ENCODE data around the gene EIF5B. TPM values are rescaled to one million over a fixed set of nuclear protein-coding genes. Genes with fewer than 3 reads are reported as not detected.

EIF5B gene
- total and polyA plus RNA-seq, 2 of the 8 experiments (the other 6 are each of a cell fraction or from before 2014, with no cell fraction given): 10.7 to 64.5 TPM

GRCh38 chr2:99395589-99396130 is 58.5 kb downstream of the EIF5B start:
- ChIA-PET CTCF (ENCODE audit: partially characterized antibody) (interaction anchor here (0.7 kb wide), 1 partner anchor 9 kb away, joined by 3 read pairs; no protein-coding TSS in a partner anchor), POLR2A (ENCODE audit: partially characterized antibody) (interaction anchor here (1.0 kb wide), 1 partner anchor 22 kb away, joined by 3 read pairs; no protein-coding TSS in a partner anchor)
- Histone ChIP-seq H3K18ac (ENCODE audit: extremely low read depth, low read length) (no peak overlapping the region), H3K23me2 (ENCODE audit: low read depth, low read length) (no peaks in the 10 kb centered on the region), H2BK120ac (replicated peaks; ENCODE audit: low read depth, low read length) (no peak overlapping the region), H2AK5ac (ENCODE audit: low read depth, low read length) (no peak overlapping the region), H4K5ac (ENCODE audit: insufficient read length, low read depth, low read length) (no peak overlapping the region), H4K91ac (replicated peaks; ENCODE audit: insufficient read length, low read length) (no peak overlapping the region), H3K27me3 (replicated peaks in 1 of 4; ENCODE audit: control insufficient read depth in 3 of 4, extremely low read depth in 1 of 4, insufficient read depth in 3 of 4, low read length in 3 of 4) (no peaks in the 10 kb centered on the region), H2BK5ac (ENCODE audit: low read depth, low read length) (no peak overlapping the region), H3K4me3 (ENCODE audit: extremely low read depth in 1 of 4, insufficient read depth in 2 of 4, low read depth in 3 of 4, low read length in 4 of 4) (no peak overlapping the region), H2BK20ac (ENCODE audit: low read length) (no peak overlapping the region), H3K23ac (ENCODE audit: insufficient read length) (no peak overlapping the region), H2AFZ (ENCODE audit: low read length) (no peak overlapping the region), H4K8ac (ENCODE audit: extremely low read depth, insufficient read depth, low read length) (no peak overlapping the region; the same call in 1 of the 2 replicates), H3K79me1 (ENCODE audit: low read depth, low read length) (no peaks in the 10 kb centered on the region), H3K4ac (replicated peaks; ENCODE audit: insufficient read length, low read depth, low read length) (no peak overlapping the region), H4K20me1 (replicated peaks in 1 of 2; ENCODE audit: control insufficient read depth in 1 of 2, insufficient read depth in 2 of 2, low read length in 2 of 2) (peaks cover 2 to 3% of the 10 kb centered on the region in 2 experiments), H3K9me3 (ENCODE audit: insufficient read depth in 2 of 2, low read depth in 1 of 2, low read length in 1 of 2) (no peaks in the 10 kb centered on the region), H3K27ac (ENCODE audit: low read depth, low read length) (no peak overlapping the region), H3K79me2 (ENCODE audit: control insufficient read depth in 1 of 2, insufficient read depth in 2 of 2, low read length in 2 of 2) (no peaks in the 10 kb centered on the region), H2BK12ac (ENCODE audit: low read depth, low read length) (no peak overlapping the region), H3K56ac (replicated peaks; ENCODE audit: insufficient read length, low read depth, low read length) (no peak overlapping the region), H3K14ac (ENCODE audit: insufficient read length) (no peak overlapping the region), H3K4me1 (replicated peaks in 1 of 4; ENCODE audit: control insufficient read depth in 3 of 4, insufficient read depth in 4 of 4, low read length in 3 of 4) (no peaks in the 10 kb centered on the region), H2BK15ac (ENCODE audit: low read length) (no peak overlapping the region), H3K9ac (replicated peaks in 1 of 4; ENCODE audit: extremely low read depth in 1 of 4, low read depth in 3 of 4, low read length in 3 of 4) (no peak overlapping the region), H3K36me3 (ENCODE audit: control insufficient read depth in 2 of 4, insufficient read depth in 4 of 4, low read length in 3 of 4) (peaks cover 15 to 83% (median 61%) of the 10 kb centered on the region in 4 experiments), H3K4me2 (ENCODE audit: insufficient read depth in 1 of 2, low read depth in 2 of 2, low read length in 2 of 2) (no peak overlapping the region)
- DNase-seq (ENCODE audit: low read depth in 1 of 2, low spot score in 2 of 2) (no peak), FAIRE-seq (no peak)
- 93% methylated on average over 3 of the region's 3 CpGs; no CpG with 5 or more reads in 1 of the 2 experiments for WGBS, 2 experiments (ENCODE audit: extremely low coverage in 1 of 2, insufficient coverage in 1 of 2, insufficient read length in 1 of 2, insufficient replicate concordance in 2 of 2, low coverage in 1 of 2, low lambda C conversion rate in 2 of 2, missing lambda C conversion rate in 1 of 2)
- no peak for TF ChIP-seq SIRT6 (IDR thresholded peaks at IDR 0.05; ENCODE audit: low read length)
- no peak for TF ChIP-seq SRF (IDR thresholded peaks at IDR 0.05; ENCODE audit: low read depth, low read length)
- TF ChIP-seq E2F6 (IDR thresholded peaks at IDR 0.05): no peak
- TF ChIP-seq CTBP2 (IDR thresholded peaks at IDR 0.05; ENCODE audit: borderline replicate concordance, insufficient read depth, insufficient read length, low read length): no peak
- no peak for TF ChIP-seq BACH1 (IDR thresholded peaks at IDR 0.05; ENCODE audit: low read length)
- TF ChIP-seq JUN (IDR thresholded peaks at IDR 0.05; ENCODE audit: low read depth, low read length): no peak
- no peak for TF ChIP-seq POU5F1 (IDR thresholded peaks at IDR 0.05; ENCODE audit: low read depth, low read length)
- no peak for TF ChIP-seq SAP30 (IDR thresholded peaks at IDR 0.05; ENCODE audit: insufficient read depth, insufficient replicate concordance, low read length)
- no peak for TF ChIP-seq CTCF (IDR thresholded peaks at IDR 0.05; ENCODE audit: control extremely low read depth in 1 of 3, insufficient read depth in 1 of 3, low read depth in 1 of 3, low read length in 3 of 3)
- TF ChIP-seq SIN3A (conservative IDR thresholded peaks at IDR 0.05 in 1 of 2, IDR thresholded peaks at IDR 0.05 in 1 of 2; ENCODE audit: low read depth in 1 of 2, low read length in 2 of 2): no peak

Measured in H1 (cell line).